Neural cell (in vitro differentiated cells): ENCODE measurements around the gene SALL4. TPM values are rescaled to one million over a fixed set of nuclear protein-coding genes. Genes with fewer than 3 reads are reported as not detected.
"Not testable (repeated sequence)": the region's sequence is repeated elsewhere in the genome, so short reads cannot be mapped to it uniquely, and the experiment has no call there.

Source experiments
- H2AFZ ChIP-seq: fragments of 200-600, 300-800 bp; sonication (generic), shearing (Covaris generic); 2 replicates; pipeline ENCODE4 v1.6.0; 2014; ENCODE audit warnings: low read depth, mild to moderate bottlenecking, antibody characterized with exemption, low read length, moderate library complexity
- H3F3A ChIP-seq: fragments of 200-600 bp; shearing (Covaris generic); 2 replicates; pipeline ENCODE4 v1.6.1; 2016; ENCODE audit warnings: mild to moderate bottlenecking, moderate library complexity, mixed read lengths, antibody characterized with exemption, low read length; ENCODE audit not compliant: insufficient read depth, poor library complexity, severe bottlenecking
- H3K27ac ChIP-seq: fragments of 200-600, 300-800 bp; sonication (generic), shearing (Covaris generic); 2 replicates; pipeline ENCODE4 v1.5.1; 2014; ENCODE audit warnings: mild to moderate bottlenecking, low read length, moderate library complexity
- H3K27me3 ChIP-seq: fragments of 300-800, 200-600 bp; sonication (generic), shearing (Covaris generic); 2 replicates; pipeline ENCODE4 v1.6.0; 2014; ENCODE audit warnings: mild to moderate bottlenecking, low read depth, low read length, moderate library complexity; ENCODE audit not compliant: insufficient read depth
- H3K36me3 ChIP-seq: fragments of 300-800, 200-600 bp; sonication (generic), shearing (Covaris generic); 2 replicates; pipeline ENCODE4 v1.5.1; 2014; ENCODE audit warnings: mild to moderate bottlenecking, antibody characterized with exemption, low read length, moderate library complexity; ENCODE audit not compliant: insufficient read depth
- H3K4me2 ChIP-seq: fragments of 300-800, 200-600 bp; sonication (generic), shearing (Covaris generic); 2 replicates; pipeline ENCODE4 v1.6.0; 2014; ENCODE audit warnings: mild to moderate bottlenecking, low read length
- H3K4me3 ChIP-seq: fragments of 300-800, 200-600 bp; sonication (generic), shearing (Covaris generic); 2 replicates; pipeline ENCODE4 v1.5.1; 2014; ENCODE audit warnings: mild to moderate bottlenecking, low read length, moderate library complexity
- H3K79me2 ChIP-seq: fragments of 200-600 bp; shearing (Covaris generic); replicated peaks from 2 replicates; pipeline ENCODE4 v1.6.0; 2014; ENCODE audit warnings: mild to moderate bottlenecking, low read length, moderate library complexity; ENCODE audit not compliant: insufficient read depth
- H3K9ac ChIP-seq: fragments of 300-800, 200-600 bp; sonication (generic), shearing (Covaris generic); 2 replicates; pipeline ENCODE4 v1.6.1; 2016; ENCODE audit warnings: mild to moderate bottlenecking, low read length, mixed read lengths
- H3K9me2 ChIP-seq: fragments of 200-600 bp; shearing (Covaris generic); 2 replicates; pipeline ENCODE4 v1.6.1; 2016; ENCODE audit warnings: mild to moderate bottlenecking, low read length, mixed read lengths; ENCODE audit not compliant: insufficient read depth
- H3K9me3 ChIP-seq: fragments of 200-600, 300-800 bp; sonication (generic), shearing (Covaris generic); 2 replicates; pipeline ENCODE4 v1.6.1; 2016; ENCODE audit warnings: mild to moderate bottlenecking, mixed run types, low read length, moderate library complexity, mixed read lengths
- H4K20me1 ChIP-seq: fragments of 200-600 bp; shearing (Covaris generic); 2 replicates; pipeline ENCODE4 v1.6.1; 2016; ENCODE audit warnings: mild to moderate bottlenecking, mixed run types; ENCODE audit not compliant: insufficient read depth
- EP300 ChIP-seq: fragments of 450-650 bp; conservative IDR thresholded peaks from 2 replicates; pipeline ENCODE4 v1.6.1; 2014; ENCODE audit warnings: antibody characterized with exemption, mild to moderate bottlenecking, moderate library complexity; ENCODE audit not compliant: poor library complexity, severe bottlenecking
- EZH2 ChIP-seq: fragments of 200-600, 300-800 bp; shearing (Covaris generic), sonication (generic); IDR thresholded peaks from 2 replicates; pipeline ENCODE4 v1.6.1; 2014; ENCODE audit warnings: antibody characterized with exemption, low read length, borderline replicate concordance, mild to moderate bottlenecking; ENCODE audit not compliant: insufficient read depth, poor library complexity, severe bottlenecking
- MXI1 ChIP-seq: fragments of 450-650 bp; conservative IDR thresholded peaks from 2 replicates; pipeline ENCODE4 v1.6.1; 2014; ENCODE audit warnings: antibody characterized with exemption, mild to moderate bottlenecking; ENCODE audit not compliant: poor library complexity, severe bottlenecking
- POLR2AphosphoS5 ChIP-seq: IDR thresholded peaks from 2 replicates; pipeline ENCODE4 v1.6.1; 2012
- RAD21 ChIP-seq: fragments of 450-650 bp; conservative IDR thresholded peaks from 2 replicates; pipeline ENCODE4 v1.6.1; 2014; ENCODE audit warnings: antibody characterized with exemption, mild to moderate bottlenecking, moderate library complexity
- SMC3 ChIP-seq: fragments of 450-650 bp; conservative IDR thresholded peaks from 2 replicates; pipeline ENCODE4 v1.6.1; 2014; ENCODE audit warnings: antibody characterized with exemption, mild to moderate bottlenecking, moderate library complexity; ENCODE audit not compliant: poor library complexity
- TAF1 ChIP-seq: IDR thresholded peaks from 2 replicates; pipeline ENCODE4 v1.6.1; 2012; ENCODE audit warnings: low read depth
- polyA plus RNA-seq: library from polyadenylated mRNA; depleted of rRNA; stranded (reverse); fragments of >200 nt; gene quantifications from 2 replicates; pipeline ENCODE4 v1.2.3, GENCODE V29; 2014
- TF ChIP-seq, protein P1 (sequence below): fragments of 450-650 bp; IDR thresholded peaks from 2 replicates; pipeline ENCODE4 v1.5.1; 2014; ENCODE audit warnings: antibody characterized with exemption, mild to moderate bottlenecking, moderate library complexity; ENCODE audit not compliant: poor library complexity, severe bottlenecking
- TF ChIP-seq, protein P2 (sequence below): IDR thresholded peaks from 2 replicates; pipeline ENCODE4 v1.6.1; 2012; ENCODE audit warnings: borderline replicate concordance

SALL4 gene
- polyA plus RNA-seq, 1 donor from 2014 or later, result 1.4 TPM

DNA sequence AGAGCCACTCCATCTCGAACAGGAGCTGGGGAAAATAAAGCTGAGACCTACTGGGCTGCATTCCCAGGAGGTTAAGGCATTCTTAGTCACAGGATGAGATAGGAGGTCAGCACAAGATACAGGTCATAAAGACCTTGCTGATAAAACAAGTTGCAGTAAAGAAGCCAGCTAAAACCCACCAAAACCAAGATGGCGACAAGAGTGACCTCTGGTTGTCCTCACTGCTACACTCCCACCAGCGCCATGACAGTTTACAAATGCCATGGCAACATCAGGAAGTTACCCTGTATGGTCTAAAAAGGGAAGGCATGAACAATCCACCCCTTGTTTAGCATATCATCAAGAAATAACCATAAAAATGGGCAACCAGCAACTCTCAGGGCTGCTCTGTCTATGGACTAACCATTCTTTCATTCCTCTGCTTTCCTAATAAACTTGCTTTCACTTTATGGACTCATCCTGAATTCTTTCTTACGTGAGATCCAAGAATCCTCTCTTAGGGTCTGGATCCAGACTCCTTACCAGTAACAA lies 24.0 kb downstream of the SALL4 start:
- not testable (repeated sequence) for H3K4me2 ChIP-seq, H2AFZ ChIP-seq, H3K9me3 ChIP-seq, H3K9ac ChIP-seq, H3K9me2 ChIP-seq, H3K4me3 ChIP-seq, H3K79me2 ChIP-seq, H4K20me1 ChIP-seq, H3F3A ChIP-seq, H3K27me3 ChIP-seq, H3K36me3 ChIP-seq, H3K27ac ChIP-seq

DNA sequence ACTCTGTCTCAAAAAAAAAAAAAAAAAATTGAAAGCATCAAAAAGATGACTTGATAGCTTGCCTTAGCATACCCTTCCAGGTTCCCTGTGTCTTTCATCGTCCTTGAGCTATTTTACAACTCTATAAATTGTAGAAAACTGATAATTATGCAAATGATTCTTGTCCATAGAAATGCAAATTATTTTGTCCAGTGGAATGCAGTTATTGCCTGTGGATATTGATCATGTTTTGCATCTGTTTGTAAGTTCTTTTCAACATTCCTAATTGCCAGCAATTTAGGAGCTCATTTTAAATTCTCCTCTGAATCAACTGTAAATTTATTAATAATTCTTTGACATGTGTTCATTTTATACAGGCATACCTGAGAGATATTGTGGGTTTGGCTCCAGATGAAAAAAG lies 27.1 kb downstream of the SALL4 start:
- H3K9me3 ChIP-seq, result no peaks in the 10 kb centered on the region
- H3K9me2 ChIP-seq, result no peaks in the 10 kb centered on the region
- H4K20me1 ChIP-seq, result no peaks in the 10 kb centered on the region
- no peak for TF ChIP-seq RAD21
- TF ChIP-seq TAF1, result no peak
- no peak for TF ChIP-seq POLR2AphosphoS5
- no peak for TF ChIP-seq EZH2
- no peak for TF ChIP-seq SMC3
- no peak for TF ChIP-seq EP300
- TF ChIP-seq, protein P1, sequence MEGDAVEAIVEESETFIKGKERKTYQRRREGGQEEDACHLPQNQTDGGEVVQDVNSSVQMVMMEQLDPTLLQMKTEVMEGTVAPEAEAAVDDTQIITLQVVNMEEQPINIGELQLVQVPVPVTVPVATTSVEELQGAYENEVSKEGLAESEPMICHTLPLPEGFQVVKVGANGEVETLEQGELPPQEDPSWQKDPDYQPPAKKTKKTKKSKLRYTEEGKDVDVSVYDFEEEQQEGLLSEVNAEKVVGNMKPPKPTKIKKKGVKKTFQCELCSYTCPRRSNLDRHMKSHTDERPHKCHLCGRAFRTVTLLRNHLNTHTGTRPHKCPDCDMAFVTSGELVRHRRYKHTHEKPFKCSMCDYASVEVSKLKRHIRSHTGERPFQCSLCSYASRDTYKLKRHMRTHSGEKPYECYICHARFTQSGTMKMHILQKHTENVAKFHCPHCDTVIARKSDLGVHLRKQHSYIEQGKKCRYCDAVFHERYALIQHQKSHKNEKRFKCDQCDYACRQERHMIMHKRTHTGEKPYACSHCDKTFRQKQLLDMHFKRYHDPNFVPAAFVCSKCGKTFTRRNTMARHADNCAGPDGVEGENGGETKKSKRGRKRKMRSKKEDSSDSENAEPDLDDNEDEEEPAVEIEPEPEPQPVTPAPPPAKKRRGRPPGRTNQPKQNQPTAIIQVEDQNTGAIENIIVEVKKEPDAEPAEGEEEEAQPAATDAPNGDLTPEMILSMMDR, result no peak
- TF ChIP-seq MXI1, result no peak
- TF ChIP-seq, protein P2, sequence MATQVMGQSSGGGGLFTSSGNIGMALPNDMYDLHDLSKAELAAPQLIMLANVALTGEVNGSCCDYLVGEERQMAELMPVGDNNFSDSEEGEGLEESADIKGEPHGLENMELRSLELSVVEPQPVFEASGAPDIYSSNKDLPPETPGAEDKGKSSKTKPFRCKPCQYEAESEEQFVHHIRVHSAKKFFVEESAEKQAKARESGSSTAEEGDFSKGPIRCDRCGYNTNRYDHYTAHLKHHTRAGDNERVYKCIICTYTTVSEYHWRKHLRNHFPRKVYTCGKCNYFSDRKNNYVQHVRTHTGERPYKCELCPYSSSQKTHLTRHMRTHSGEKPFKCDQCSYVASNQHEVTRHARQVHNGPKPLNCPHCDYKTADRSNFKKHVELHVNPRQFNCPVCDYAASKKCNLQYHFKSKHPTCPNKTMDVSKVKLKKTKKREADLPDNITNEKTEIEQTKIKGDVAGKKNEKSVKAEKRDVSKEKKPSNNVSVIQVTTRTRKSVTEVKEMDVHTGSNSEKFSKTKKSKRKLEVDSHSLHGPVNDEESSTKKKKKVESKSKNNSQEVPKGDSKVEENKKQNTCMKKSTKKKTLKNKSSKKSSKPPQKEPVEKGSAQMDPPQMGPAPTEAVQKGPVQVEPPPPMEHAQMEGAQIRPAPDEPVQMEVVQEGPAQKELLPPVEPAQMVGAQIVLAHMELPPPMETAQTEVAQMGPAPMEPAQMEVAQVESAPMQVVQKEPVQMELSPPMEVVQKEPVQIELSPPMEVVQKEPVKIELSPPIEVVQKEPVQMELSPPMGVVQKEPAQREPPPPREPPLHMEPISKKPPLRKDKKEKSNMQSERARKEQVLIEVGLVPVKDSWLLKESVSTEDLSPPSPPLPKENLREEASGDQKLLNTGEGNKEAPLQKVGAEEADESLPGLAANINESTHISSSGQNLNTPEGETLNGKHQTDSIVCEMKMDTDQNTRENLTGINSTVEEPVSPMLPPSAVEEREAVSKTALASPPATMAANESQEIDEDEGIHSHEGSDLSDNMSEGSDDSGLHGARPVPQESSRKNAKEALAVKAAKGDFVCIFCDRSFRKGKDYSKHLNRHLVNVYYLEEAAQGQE, result no peak
- no peaks in the 10 kb centered on the region for H3F3A ChIP-seq
- no peak overlapping the region for H3K4me3 ChIP-seq
- no peak overlapping the region for H3K4me2 ChIP-seq
- no peaks in the 10 kb centered on the region for H3K79me2 ChIP-seq
- H3K27me3 ChIP-seq, result no peaks in the 10 kb centered on the region
- no peak overlapping the region for H2AFZ ChIP-seq
- no peaks in the 10 kb centered on the region for H3K36me3 ChIP-seq
- no peak overlapping the region for H3K27ac ChIP-seq
- no peak overlapping the region for H3K9ac ChIP-seq

DNA sequence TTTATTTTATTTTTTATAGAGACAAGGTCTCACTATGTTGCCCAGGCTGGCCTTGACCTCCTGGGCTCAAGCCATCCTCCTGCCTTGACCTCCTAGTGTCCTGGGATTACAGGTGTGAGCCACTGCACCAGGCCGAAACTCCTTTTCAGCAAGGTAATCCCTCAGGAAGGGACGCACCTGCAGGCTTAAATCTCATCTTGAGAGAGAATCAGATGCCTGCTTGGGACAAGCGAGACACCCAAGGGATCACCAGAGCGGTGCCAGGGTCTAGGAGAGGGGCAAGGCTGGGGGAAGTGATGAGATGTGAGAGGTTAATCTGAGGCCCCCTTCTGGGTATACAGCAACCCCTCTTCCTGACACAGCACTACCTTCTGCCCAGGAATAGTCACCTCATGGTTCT lies 30.1 kb downstream of the SALL4 start:
- Histone ChIP-seq H3K9me2 (no peaks in the 10 kb centered on the region), H3K4me3 (no peak overlapping the region), H3K9me3 (no peaks in the 10 kb centered on the region), H4K20me1 (no peaks in the 10 kb centered on the region), H3K27me3 (no peaks in the 10 kb centered on the region), H2AFZ (no peak overlapping the region), H3F3A (no peaks in the 10 kb centered on the region), H3K36me3 (no peaks in the 10 kb centered on the region), H3K79me2 (no peaks in the 10 kb centered on the region), H3K4me2 (no peak overlapping the region), H3K9ac (no peak overlapping the region), H3K27ac (no peak overlapping the region)
- TF ChIP-seq TAF1 (no peak), EP300 (no peak), RAD21 (no peak), POLR2AphosphoS5 (no peak), EZH2 (no peak), SMC3 (no peak), MXI1 (no peak)
- TF ChIP-seq, protein P1, result no peak
- TF ChIP-seq, protein P2, result no peak
